T-helper 22 cell (primary cell): ENCODE results near the gene NACC2.
"Not testable (repeated sequence)": the region's sequence is repeated elsewhere in the genome, so short reads cannot be mapped to it uniquely, and the experiment has no call there.

Experiments
- DNase-seq: peaks from one replicate; pipeline ENCODE4 v3.0.0-alpha.2; 2020; ENCODE audit warnings: low read depth

NACC2 gene

GRCh38 chr9:136045595-136046553 is 49.2 kb downstream of the NACC2 start:
- DNase-seq, result no peak

DNA sequence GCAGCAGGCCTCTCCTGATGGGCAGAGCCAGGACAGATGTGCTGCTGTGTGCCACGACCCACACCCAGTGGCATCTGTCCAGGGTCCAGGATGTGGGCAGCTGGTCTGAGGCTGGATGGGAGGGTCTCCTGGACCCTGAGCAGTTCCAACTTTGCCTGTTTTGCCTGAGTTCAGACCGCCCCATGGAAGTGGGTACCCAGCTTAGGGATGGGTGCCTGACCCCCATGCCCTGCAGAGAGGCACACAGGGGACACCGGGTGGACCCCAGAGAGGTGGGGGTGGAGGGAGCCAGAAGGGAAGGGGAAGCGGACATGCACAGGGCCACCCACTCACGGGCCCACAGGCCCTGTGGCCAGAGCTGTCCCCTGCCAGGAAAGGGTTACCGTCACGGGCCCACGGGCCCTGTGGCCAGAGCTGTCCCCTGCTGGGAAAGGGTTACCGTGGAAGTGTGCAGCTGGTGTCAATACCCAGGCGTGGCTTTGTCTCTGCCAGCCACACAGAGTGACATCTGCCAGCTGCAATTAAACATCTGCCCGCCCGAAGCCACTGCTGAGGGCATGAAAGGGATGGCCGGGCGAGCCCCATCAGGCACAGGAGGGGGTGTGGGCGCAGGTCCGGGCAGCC is 50.0 kb downstream of the NACC2 start:
- no peak for DNase-seq

GRCh38 chr9:136044207-136044970 is 50.7 kb downstream of the NACC2 start:
- no peak for DNase-seq

- no peak for DNase-seq
These were observed 51.6 kb downstream of the NACC2 start for GRCh38 chr9:136043441-136043991.

DNA sequence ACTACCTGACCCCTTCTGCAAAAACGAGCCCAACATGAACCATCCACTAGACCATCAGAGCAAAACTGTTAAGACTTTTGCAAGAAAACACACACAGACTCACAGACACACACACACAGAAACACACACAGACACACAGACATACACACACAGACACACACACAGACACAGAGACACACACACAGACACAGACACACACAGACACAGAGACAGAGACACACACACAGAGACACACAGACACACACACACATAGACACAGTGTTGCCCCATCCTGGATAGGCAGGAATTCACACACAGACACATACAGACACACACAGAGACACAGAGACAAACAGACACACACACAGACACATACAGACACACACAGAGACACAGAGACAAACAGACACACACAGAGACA is 52.5 kb downstream of the NACC2 start:
- no peak for DNase-seq

DNA sequence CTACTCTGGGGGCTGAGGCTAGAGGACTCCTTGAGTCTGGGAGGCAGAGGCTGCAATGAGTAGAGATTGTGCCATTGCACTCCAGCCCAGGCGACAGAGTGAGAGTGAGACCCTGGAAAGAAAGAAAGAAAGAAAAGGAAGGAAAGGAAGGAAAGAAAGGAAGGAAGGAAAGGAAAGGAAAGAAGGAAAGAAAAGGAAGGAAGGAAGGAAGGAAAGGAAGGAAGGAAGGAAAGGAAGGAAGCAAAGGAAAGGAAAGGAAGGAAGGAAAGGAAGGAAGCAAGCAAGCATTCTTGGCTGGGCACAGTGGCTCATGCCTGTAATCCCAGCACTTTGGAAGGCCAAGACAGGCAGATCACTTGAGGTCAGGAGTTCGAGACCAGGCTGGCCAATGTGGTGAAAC is 54.2 kb downstream of the NACC2 start:
- DNase-seq, result not testable (repeated sequence)

GRCh38 chr9:136039488-136039887 is 55.6 kb downstream of the NACC2 start:
- no peak for DNase-seq

DNA sequence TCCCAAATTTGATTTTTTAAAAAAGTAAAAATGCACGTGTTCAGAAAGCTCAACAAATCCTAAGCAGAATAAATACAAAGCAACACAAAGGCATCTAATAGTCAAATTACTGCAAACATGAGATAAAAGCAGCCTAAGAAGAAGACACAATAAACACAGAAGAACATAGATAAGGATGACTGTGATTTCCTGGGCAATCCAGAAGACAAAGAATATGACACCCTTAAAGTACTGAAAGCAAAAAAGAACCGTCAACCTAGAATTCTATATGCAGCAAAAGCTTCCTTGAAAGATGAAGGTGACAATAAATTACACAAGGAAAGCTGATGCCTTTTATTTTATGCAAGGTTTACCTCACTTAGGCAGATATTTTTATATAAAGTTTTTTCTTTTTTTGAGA is 58.2 kb downstream of the NACC2 start:
- no peak for DNase-seq

DNA sequence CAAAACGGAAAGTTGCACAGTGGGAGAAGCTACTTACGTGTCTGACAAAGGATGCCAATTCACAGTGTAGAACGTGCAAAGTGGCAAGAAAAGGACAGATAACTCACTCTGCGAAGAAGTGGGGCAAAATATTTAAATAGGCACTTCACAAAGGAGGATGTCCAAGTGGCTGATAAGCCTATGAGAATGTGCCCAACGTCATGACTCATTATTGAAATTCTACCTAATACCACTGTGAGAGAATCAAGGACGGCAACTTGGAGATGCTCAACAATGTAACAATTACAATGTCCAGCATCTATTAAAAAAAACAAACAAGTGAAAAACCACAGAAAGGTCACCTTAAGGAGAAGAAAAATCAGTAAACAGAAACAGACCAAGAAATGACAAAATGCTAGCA is 59.0 kb downstream of the NACC2 start:
- DNase-seq, result no peak

GRCh38 chr9:136031741-136032730 is 63.1 kb downstream of the NACC2 start:
- DNase-seq, result no peak

- DNase-seq, result no peak
These were observed 64.0 kb downstream of the NACC2 start for GRCh38 chr9:136031094-136031493.

GRCh38 chr9:136029556-136029955 is 65.5 kb downstream of the NACC2 start:
- no peak for DNase-seq

DNA sequence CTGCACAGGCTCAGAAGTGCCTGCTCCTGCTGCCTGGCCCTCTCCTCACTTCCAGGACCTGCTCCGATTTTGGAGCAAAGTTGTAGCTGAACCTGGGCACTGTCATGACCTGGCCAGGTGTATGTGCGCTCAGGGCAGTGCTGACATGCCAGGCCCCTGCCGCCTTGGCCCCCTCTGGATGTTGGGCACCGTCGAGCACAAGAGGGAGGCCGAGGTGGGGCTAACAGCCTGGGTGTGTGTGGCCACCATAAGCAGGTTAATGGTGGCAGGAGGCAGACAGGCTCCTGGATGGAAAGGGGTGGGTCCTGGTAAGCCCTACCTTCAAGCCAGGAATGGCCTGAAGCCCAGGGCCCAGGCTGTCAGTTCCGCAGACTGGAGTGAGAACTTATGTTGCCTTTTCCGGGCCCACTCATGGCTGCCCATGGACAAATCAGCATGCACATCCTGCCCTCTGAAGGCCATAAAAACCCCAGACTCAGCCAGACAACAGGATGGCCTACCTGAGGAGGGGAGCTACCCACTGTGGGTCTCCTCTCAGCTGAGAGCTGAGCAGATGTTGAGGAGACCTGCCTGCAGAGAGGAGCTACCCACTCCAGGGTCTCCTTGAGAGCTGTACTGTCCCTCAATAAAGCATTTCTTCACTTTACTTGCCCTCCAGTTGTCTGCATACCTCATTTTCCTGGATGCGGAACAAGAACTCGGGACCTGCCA is 66.2 kb downstream of the NACC2 start:
- DNase-seq, result no peak

DNA sequence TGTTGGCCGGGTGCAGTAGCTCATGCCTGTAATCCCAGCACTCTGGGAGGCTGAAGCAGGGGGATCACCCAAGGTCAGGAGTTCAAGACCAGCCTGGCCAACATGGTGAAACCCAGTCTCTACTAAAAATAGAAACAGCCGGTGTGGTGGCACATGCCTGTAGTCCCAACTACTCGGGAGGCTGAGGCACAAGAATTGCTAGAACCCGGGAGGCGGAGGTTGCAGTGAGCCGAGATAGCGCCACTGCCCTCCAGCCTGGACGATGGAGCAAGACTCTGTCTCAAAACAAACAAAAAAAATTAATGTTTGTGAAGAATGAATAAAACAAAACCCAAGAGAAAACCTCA is 68.2 kb downstream of the NACC2 start:
- DNase-seq, result not testable (repeated sequence)

DNA sequence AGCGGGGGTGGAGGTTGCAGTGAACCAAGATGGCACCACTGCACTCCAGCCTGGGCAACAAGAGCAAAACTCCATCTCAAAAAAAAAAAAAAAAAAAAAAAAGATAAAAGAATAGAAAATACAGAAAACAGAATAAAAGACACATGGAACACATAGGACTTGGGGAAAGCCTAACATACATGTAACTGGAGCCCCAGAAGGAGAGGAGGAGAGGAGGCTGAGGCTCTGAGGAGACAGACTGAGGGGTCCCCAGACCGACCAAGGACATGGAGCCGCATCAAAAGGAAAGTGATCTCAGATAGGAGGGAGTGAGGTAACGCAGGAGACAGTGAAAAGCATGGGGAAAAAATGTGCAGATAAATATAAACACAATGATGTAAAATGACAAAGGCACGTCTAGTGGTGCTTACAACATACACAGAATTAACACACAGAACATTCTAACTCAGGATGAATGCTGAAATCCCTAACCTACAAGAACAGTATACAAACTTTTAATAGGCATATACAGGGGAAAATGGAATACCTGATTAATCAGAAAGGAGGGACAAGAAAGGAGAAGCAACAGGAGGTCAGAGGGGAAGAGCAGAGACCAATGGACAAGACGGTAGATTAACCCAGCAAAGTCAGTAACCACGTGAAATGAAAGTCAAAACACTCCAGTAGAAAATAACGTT is 68.7 kb downstream of the NACC2 start:
- no peak for DNase-seq

- DNase-seq, result no peak
These were observed 69.6 kb downstream of the NACC2 start for GRCh38 chr9:136025481-136025880.

DNA sequence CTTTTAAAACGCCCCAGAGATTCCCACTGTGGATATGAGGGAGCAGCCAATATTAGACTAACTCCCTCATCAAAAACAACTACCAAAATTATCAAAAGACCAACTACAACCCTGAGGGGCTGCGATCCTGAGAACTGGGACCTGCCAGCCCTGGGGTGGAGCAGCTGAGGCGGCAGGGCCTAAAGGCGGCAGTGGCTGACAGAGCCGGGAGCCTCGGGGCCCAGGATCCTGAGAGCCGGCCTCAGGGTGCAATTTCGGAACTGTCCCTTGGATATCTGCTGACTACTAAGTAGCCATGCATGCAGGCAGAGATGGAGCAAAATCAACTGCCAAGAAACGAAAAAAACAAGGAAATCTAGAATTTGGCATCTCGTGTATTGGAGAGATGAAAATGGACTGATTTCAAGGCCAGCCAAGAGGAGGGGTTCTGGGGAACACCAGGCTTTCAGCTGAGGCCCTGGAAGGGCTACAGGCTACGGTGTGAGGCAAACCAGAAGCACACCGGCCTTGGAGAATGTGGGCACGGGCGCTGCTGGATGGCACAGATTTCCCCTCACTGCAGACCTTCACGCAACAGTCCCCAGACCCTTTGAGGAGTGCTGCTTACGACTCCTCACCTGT is 70.3 kb downstream of the NACC2 start:
- DNase-seq, result no peak

GRCh38 chr9:136024286-136024685 is 70.8 kb downstream of the NACC2 start:
- no peak for DNase-seq

DNA sequence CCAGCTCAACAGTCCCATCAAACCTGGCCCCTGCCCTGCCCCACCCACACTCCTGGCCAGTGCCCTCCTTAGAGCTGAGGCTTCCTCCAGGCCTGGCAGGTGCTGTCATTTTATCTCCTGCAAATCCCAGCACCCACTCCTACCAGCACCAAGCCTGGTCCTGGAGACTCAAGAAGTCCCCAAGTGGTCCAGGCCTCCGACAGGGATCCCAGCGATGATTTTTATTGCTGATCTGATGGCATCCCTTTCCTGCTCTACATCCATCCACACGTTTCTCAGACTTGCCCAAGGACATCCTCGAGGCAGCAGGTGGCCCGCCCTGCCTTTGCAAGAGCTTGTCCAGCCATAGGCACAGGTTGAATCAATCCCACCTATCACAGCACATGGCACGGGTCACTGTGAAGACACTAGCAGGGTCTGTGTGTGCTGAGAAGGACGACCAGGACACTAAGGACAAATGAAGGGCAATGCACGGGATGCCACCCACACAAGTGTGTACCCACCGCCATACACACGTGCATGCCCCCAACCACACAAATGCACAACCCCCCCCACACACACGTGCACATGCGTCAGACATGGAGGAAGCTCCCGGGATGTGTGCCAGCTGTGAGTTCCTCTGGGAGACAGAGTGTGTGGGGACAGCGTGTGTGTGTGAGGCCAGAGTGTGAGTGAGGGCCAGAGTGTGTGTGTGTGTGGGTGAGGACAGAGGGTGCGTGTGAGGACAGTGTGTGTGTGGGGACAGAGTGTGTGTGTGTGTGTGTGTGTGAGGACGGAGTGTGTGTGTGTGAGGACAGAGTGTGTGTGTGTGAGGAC is 71.5 kb downstream of the NACC2 start:
- DNase-seq, result no peak
